GDM1 (cell line): ENCODE measurements around the gene TRAF5.
"Not testable (repeated sequence)": the region's sequence is repeated elsewhere in the genome, so short reads cannot be mapped to it uniquely, and the experiment has no call there.

Source experiments
- DNase-seq: peaks from one replicate; lab custom pipeline; 2025; lab: John Stamatoyannopoulos, UW

The TRAF5 gene

DNA sequence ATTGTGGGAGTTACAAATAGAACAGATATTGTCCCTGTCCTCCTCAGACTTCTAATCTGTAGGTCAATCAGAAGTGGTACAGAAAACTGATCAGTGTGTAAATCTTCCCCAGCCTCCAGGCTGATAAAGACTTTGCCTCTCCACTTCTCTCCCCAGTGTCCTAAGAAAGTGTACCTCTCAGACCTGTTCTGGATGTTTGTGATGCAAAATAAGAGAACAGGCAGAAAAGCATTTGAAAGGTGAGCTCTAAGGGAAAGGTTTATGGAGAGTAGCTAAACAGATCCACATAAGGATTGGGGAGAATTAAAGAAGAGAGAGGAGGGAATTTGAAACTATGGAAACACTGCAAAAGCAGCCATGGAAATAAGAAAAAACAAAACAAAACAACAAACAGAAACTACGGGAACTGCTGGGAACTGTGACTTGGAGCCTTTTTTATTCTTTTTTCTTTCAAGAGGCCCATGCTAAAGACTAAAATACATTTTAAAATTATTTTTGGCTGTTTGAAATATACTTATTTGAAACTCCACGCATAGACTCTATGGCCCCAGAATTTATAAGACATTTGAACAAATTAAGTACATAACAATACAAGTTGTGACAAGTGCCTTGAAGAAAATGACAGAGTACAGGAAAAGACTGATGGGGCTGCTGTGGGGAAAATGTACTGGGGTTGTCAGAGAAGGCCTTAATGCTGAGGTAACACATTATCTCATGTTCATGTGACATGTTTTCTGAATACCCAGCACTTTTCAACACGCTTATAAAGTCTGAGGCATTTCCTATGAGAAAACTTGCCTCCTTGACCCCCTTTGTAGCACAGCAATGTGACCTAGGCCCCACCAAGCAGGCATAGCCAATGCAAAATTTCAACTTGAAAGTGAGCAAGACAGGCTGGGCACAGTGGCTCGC lies 51.2 kb downstream of the TRAF5 start:
- DNase-seq: no peak

DNA sequence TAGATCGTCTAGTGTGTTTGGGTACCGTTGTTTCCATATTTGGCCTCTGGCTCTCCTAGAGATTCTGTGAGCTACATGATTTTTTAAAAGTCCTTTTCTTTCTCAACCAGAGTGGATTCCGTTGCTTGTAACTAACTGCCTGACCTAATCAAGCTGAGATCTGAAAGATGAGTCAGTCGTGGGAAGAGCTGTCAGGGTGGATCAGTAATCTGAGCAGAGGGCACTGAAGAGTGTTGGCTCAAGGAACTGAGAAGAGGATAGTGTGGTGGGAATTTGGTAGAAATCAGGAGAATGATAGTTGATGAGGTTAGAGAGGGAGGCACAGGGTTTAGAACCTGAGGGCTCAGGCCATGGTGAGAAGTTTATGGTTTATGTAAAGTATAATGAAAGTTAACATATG lies 52.2 kb downstream of the TRAF5 start:
- no peak for DNase-seq

DNA sequence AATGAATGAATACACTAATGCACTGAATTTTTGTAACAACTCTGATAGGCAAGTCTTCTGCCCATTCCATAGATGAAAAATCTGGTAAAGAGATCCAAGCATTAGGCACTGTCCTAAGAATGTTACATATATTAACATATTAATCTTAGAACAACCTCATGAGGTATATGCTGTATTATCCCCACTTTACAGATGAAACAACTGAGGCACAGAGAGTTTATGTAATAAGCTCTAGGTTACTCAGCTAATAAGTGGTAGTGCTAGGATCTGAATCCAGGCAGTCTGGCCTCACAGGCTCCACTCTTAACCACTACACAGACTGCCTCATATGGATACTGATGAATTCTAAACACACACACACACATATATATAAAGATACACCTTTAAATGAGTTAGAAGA lies 52.8 kb downstream of the TRAF5 start:
- DNase-seq: no peak

DNA sequence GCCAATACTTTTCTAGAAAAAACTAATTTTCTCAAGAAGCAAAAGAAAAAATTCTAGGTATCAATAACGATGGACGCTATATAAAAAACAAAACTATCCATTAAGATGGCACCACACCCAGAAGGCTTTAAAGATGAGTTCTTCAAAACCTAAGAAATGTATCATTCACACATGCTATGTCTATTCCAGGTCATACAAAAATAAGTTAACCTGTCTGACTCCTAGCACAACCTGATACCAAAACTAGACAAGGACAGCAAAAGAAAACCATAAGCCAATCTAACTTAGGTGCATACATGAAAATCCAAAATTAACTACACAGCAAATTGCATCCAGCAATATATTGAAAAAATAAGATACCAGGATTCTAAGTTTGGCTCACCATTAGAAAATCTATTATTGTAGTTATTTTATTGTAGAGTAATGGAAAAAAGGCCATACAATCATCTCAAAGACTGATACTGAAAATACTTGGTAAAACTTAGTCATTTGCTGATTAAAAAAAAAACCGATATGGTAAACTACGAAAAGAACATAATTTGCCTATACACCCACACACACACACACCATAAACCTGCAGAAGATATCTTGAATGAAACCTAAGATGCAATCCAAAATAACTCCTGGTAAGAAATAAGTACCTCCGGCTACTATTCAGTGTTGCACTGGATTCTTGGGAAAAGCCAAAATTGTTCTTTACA lies 55.0 kb downstream of the TRAF5 start:
- no peak for DNase-seq

- no peak for DNase-seq
These were observed 55.6 kb downstream of the TRAF5 start for GRCh38 chr1:211382182-211382713.

DNA sequence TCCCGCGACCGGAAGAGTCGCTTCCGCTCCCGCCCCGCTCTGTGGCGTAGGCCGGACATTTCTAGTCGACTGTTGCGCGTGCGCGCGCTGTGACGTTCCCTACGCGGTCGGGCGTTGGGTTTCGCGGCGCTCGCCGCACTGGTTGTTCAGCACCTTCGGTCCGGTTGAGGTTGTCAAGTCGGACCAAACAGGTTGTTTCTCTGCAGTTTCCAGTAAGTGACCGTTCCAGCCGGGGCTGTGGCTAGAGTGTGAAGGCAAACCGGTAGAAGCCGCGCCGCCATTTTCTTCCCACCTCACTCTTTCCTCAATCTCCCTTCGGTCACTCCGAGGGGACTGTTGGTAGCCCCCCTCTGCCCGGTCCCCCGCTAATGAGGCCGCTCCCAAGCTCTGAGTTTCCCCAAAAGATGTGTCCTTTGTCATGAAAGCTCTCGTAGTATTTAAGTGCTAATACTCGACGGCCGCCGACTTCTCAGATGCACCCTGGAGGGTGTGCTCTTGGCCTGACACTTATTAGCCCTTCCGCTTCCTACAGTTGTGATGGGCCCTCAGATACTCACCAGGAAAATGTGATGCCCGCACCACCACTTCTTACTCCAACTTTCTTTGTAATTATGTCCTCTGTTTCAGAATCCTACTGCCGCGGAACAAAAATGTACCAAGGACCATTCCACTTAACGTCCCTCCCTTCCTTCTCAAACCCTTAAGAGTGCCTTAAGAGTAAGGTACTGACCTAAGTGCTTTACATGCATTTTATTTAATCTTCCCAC lies 56.3 kb downstream of the TRAF5 start:
- DNase-seq: peak; percentile 12

- no peak for DNase-seq
These were observed 57.9 kb downstream of the TRAF5 start for GRCh38 chr1:211384524-211384923.

DNA sequence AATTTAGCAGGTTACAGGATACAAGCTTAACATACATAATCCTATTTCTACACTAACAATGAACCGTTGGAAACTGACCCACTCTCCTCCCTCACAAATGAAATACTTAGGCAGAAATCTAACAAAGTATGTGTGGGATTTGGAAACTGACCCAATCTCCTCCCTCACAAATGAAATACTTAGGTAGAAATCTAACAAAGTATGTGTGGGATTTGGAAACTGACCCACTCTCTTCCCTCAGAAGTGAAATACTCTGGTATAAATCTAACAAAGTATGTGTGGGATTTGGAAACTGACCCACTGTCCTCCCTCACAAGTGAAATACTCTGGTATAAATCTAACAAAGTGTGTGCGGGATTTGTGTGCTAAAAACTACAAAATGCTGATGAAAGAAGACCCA lies 60.3 kb downstream of the TRAF5 start:
- no peak for DNase-seq

- DNase-seq: not testable (repeated sequence)
These were observed 64.2 kb downstream of the TRAF5 start for GRCh38 chr1:211390829-211391228.

DNA sequence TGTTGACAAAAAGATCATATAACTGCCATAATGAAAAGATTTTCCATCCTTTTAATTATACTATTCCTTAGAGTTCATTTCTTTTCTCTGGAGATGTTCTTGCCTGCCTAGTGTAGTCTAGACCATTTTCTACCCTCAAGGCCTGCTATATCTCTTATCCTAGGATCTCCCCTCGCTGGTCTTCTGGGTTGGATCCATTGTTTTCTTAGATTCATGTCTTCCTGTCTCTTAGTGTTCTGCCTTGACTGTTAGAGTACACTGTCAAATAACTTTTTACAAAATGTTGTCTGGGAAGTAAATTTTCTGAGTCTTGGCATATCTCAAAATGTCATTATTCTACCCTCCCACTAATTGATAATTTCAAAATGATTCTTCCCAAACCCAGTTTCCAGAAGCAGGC lies 66.6 kb downstream of the TRAF5 start:
- DNase-seq: no peak

DNA sequence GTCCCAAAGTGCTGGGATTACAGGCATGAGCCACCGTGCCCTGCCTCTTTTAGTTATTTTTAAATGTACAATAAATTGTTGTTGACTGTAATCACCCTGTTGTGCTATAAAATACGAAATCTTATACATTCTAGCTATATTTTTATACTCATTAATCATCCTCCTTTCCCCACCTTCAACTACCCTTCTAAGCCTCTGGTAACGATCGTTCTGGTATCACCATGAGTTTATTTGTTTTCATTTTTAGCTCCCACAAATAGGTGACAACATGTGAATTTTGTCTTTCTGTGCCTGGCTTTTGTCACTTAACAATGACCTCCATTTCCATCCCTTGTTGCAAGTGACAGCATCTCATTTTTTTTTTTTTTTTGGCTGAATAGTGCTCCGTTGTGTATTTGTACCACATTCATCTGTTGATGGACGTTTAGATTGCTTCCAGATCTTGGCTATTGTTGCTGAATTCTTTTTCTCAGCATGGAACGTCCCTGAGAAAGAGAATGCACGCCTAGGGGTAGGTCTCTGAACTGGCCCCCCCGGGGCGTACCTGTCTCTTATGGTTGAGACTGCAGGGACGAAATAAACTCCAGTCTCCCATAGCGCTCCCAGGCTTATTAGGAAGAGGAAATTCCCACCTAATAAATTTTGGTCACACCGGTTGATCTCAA lies 71.8 kb downstream of the TRAF5 start:
- not testable (repeated sequence) for DNase-seq

GRCh38 chr1:211399851-211400393 lies 73.3 kb downstream of the TRAF5 start:
- not testable (repeated sequence) for DNase-seq

- DNase-seq: not testable (repeated sequence)
These were observed 75.1 kb downstream of the TRAF5 start for GRCh38 chr1:211401751-211402150.

DNA sequence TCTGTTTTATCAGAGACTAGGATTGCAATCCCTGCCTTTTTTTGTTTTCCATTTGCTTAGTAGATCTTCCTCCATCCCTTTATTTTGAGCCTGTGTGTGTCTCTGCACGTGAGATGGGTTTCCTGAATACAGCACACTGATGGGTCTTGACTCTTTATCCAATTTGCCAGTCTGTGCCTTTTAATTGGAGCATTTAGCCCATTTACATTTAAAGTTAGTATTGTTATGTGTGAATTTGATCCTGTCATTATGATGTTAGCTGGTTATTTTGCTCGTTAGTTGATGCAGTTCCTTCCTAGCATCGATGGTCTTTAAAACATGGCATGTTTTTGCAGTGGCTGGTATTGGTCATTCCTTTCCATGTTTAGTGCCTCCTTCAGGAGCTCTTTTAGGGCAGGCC lies 79.5 kb downstream of the TRAF5 start:
- not testable (repeated sequence) for DNase-seq

DNA sequence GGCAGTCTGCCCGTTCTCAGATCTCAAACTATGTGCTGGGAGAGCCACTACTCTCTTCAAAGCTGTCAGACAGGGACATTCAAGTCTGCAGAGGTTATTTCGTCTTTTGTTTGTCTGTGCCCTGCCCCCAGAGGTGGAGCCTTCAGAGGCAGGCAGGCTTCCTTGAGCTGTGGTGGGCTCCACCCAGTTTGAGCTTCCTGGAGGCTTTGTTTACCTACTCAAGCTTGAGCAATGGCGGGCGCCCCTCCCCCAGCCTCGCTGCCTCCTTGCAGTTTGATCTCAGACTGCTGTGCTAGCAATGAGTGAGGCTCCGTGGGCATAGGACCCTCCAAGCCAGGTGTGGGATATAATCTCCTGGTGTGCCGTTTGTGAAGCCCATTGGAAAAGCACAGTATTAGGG lies 81.1 kb downstream of the TRAF5 start:
- not testable (repeated sequence) for DNase-seq

DNA sequence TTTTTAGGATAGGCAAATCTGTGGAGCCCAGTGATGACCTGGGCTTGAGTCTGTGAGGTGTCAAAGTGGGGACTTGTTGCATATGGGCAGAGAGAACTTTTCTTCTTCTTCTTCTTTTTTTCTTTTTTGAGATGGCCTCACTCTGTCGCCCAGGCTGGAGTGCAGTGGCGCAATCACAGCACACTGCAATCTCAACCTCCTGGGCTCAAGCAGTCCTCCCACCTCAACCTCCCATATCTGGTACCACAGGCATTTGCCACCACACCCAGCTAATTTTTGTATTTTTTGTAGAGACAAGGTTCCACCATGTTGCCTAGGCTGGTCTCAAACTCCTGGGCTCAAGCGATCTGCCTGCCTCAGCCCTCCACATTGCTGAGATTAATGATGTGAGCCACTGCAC lies 85.0 kb downstream of the TRAF5 start:
- DNase-seq: no peak

DNA sequence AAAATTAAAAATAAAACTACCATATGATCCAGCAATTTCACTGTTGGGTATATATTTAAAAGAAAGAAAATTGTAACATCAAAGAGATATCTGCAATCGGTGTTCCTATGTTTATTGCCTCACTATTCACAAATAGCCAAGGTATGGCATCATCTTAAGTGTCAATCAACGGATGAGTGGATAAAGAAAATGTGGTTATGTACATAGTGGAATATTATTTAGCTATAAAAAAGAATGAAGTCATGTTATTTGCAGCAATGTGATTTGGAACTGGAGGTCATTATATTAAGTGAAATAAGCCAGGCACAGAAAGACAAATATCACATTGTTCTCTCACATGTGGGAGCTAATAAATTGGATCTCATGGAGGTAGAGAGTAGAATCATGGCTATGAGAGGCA lies 89.1 kb downstream of the TRAF5 start:
- no peak for DNase-seq

- DNase-seq: not testable (repeated sequence)
These were observed 89.6 kb downstream of the TRAF5 start for GRCh38 chr1:211416246-211416627.

- DNase-seq: not testable (repeated sequence)
These were observed 90.1 kb downstream of the TRAF5 start for GRCh38 chr1:211416628-211417323.

DNA sequence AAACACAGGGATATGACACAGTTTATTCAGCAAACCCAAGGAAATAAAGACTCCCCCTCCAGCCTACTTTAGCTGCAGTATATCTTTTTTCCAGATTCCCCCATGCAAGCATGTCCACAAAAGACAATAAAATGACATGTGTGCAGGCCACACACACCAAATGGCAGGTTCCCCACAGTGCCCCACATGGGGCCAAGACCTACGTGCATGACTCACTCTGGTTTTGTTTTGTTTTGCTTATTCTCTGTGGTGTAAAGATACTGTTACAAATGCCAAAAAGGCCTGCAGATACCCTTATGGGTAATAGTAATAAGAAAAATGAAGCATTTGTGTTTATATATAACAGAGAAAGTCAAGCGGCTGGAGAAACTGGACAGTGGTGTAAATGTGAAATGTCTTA lies 93.8 kb downstream of the TRAF5 start:
- DNase-seq: no peak
